Choroid plexus epithelial cell (primary cell): ENCODE results near the gene DPYSL4.

ENCODE experiments used
- DNase-seq: peaks from one replicate; pipeline ENCODE4 v3.0.0-alpha.2; 2010; ENCODE audit warnings: low read depth
- H3K4me3 ChIP-seq: 2 replicates; pipeline ENCODE4 v1.5.1; 2011; ENCODE audit warnings: low read depth, mild to moderate bottlenecking, control low read depth, low read length, moderate library complexity
- TF ChIP-seq, protein P1 (sequence below): conservative IDR thresholded peaks from 2 replicates; pipeline ENCODE4 v1.5.1; 2011; ENCODE audit warnings: low read depth, mild to moderate bottlenecking, control low read depth, inconsistent platforms, low read length, moderate library complexity

The DPYSL4 gene

DNA sequence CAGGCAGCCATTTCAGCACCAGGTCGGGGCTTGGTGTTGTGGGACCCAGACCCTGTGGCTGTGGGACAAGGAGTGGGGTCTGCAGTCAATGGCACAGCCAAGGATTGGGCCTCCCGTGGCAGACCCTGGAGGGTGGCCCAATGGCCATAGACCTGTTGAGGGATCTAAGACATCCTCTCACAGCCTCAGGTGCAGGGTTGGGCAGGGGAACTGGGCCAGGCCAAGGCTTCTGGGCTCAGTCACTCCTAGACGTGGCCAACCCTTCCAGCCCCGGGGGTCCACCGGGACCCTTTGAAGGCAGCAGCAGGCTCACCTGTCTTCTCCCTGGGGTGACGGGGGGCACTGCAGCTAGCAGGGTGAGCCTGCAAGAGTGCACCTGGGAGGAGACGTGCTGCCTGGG is 45.7 kb upstream of the DPYSL4 start:
- TF ChIP-seq, protein P1, sequence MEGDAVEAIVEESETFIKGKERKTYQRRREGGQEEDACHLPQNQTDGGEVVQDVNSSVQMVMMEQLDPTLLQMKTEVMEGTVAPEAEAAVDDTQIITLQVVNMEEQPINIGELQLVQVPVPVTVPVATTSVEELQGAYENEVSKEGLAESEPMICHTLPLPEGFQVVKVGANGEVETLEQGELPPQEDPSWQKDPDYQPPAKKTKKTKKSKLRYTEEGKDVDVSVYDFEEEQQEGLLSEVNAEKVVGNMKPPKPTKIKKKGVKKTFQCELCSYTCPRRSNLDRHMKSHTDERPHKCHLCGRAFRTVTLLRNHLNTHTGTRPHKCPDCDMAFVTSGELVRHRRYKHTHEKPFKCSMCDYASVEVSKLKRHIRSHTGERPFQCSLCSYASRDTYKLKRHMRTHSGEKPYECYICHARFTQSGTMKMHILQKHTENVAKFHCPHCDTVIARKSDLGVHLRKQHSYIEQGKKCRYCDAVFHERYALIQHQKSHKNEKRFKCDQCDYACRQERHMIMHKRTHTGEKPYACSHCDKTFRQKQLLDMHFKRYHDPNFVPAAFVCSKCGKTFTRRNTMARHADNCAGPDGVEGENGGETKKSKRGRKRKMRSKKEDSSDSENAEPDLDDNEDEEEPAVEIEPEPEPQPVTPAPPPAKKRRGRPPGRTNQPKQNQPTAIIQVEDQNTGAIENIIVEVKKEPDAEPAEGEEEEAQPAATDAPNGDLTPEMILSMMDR: no peak
- H3K4me3 ChIP-seq: no peak overlapping the region
- DNase-seq: no peak

DNA sequence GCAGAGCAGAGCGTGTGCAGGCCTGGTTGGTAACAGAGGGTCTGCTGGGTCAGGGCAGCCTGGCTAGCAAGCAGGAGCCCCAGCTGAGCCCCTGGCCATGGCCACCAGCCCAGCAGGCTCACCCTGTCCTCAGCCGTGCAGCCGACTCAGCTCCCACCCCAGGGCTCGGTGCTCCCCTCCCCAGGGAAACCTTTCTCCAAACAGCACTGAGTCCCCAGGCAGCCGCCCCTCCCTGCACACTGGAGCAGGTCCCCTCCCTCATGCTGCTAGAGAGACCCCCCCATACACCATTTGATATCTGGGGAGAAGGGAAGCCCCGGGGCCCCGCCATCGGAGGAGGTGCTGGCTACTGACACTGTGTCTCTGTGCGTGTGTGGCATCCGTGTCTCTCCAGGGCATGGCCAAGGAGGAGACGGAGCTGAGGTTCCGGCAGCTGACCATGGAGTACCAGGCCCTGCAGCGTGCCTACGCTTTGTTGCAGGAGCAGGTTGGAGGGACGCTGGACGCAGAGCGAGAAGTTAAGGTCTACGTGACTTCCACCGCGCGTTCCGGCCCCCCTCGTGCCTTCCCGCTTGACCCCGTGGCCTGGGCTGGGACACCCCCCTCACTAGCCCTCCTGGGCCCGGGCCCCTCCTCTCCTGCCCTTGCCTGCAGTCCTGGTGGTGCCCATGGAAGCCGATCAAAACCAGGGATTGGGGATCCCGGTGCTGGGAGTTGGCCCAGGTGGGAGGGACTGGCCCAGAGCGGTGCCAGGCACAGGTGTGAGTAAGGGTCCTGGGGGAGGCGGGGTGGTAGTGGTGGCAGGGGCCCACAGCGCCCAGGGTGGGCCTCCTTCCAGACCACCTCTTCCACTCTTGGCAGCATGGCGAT is 45.0 kb upstream of the DPYSL4 start:
- TF ChIP-seq, protein P1: no peak
- no peak overlapping the region for H3K4me3 ChIP-seq
- no peak for DNase-seq

DNA sequence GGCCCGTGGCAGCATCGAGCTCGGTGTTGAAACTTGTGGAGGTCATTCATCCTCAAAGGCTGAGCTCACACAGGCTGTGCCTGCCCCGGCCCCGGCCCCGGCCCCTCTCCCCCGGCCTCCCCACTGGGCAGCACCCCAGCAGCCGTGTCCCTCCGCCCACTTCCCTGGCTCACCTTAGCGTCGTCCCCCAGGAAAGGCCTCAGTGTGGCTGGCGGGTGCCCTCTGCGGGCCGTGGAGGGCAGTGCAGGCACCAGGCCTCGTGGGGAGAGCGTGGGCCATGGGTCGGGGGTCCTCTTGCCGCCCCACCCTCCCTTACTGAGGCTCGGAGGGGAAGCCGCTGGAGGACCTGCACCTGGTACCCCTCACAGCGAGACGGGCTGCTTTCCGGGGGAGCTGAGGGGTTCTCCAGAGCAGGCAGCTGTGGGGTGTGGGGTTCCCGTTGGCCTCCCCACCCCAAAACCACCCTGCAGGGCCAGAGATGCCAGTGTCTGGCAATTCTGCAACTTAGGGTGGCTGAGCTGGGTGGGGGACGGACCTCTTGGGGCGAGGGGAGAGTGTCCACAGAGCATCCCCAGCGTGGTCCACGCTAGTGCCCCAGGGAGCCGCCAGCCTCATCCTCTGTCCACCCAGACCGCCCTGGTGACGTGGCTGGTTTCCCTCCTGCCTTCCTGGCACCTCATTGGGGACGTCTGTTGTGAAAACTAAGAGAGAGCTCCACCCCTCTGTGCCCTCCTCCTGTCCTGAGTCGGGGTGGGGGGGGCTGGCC is 44.2 kb upstream of the DPYSL4 start:
- DNase-seq: peak; percentile 26
- no peak overlapping the region for H3K4me3 ChIP-seq
- TF ChIP-seq, protein P1: peak; percentile 76

DNA sequence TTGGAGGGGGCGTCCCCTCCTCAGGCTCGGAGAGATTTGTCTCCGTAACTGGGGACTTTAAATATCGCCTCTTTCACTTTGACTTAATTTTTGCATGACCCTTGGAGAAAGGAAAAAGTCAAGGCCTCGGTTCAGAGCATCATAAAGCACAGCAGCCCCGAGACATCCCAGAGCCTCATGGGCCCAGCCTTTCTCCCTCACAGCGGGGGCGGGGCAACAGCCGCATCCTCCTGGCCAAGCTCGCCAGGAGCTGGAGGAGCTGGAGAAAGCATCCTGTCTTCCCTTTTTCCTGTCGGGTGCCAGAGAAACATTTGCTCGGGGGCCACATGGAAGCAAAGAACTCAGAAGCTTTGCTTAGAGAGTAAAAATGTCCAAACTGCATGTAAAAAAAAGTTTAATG is 43.6 kb upstream of the DPYSL4 start:
- TF ChIP-seq, protein P1: no peak
- DNase-seq: peak; percentile 6
- H3K4me3 ChIP-seq: no peak overlapping the region

DNA sequence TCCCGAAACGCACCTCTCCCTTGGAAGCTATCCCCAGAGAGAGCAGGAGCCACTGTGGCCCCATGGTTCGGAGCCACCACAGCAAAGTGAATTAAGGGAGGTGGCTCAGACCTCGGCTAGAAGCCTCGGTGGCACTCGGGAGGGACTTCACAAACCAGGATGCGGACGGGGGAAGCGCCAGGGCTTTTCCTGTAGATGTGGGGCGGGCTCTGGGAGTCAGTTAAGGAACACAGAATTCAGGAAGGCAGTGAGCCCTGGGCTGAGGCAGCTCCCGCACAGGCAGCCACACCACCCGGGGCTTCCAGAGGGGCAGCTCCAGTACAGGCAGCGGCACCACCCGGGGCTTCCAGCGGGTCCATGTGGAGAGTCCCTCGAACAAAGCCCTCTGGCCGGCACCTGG is 42.7 kb upstream of the DPYSL4 start:
- TF ChIP-seq, protein P1: no peak
- no peak overlapping the region for H3K4me3 ChIP-seq
- no peak for DNase-seq

DNA sequence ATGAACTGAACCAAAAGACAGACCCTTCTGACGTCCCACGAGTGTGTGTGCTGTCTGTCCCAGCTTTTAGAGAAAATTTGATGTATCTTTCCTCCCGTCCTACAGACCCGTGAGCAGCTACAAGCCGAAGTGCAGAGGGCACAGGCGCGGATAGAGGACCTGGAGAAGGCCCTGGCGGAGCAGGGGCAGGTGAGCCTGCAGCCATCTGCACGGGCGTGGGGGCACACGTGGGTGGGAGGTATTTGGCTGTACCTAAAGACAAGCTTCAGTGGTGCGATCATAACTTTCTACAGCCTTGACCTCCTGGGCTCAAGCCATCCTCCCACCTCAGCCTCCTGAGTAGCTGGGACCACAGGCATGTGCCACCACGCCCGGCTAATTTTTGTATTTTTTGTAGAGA is 41.7 kb upstream of the DPYSL4 start:
- DNase-seq: no peak
- TF ChIP-seq, protein P1: no peak
- no peak overlapping the region for H3K4me3 ChIP-seq
